WTC11 (cell line): ENCODE data around the gene ZNF674. TPM values are rescaled to one million over a fixed set of nuclear protein-coding genes. Genes with fewer than 3 reads are reported as not detected.
"Not testable (repeated sequence)": the region's sequence is repeated elsewhere in the genome, so short reads cannot be mapped to it uniquely, and the experiment has no call there.

Source experiments
- ATAC-seq: fragments of 200-7000 bp; cut with Tn5 transposase; 2 replicates; pipeline ENCODE4 v1.10.0; 2021; ENCODE audit warnings: mild to moderate bottlenecking, moderate library complexity
- CTCF ChIA-PET: fragments of 300-600 bp; sonication (Branson Sonifier 250); formaldehyde crosslinking; loops from one replicate; lab custom pipeline; 2021; ENCODE audit warnings: antibody characterized with exemption; lab: Charles Lee
- POLR2A ChIA-PET: fragments of 350-600 bp; sonication (Branson Sonifier 250); formaldehyde crosslinking; loops from one replicate; lab custom pipeline; 2021; ENCODE audit warnings: antibody characterized with exemption; lab: Charles Lee
- DNase-seq: peaks from one replicate; pipeline ENCODE4 v3.0.0; 2021; ENCODE audit warnings: low spot score
- H3K27ac Mint-ChIP-seq: 2 replicates; pipeline ENCODE4 v1.8.0; 2021; ENCODE audit warnings: mixed read lengths
- H3K27me3 Mint-ChIP-seq: 2 replicates; pipeline ENCODE4 v1.8.0; 2021; ENCODE audit warnings: low read depth, mild to moderate bottlenecking, moderate library complexity, mixed read lengths
- H3K36me3 Mint-ChIP-seq: 2 replicates; pipeline ENCODE4 v1.8.0; 2021; ENCODE audit warnings: mixed read lengths
- H3K4me1 Mint-ChIP-seq: 2 replicates; pipeline ENCODE4 v1.8.0; 2022; ENCODE audit warnings: mixed read lengths
- H3K4me3 Mint-ChIP-seq: 2 replicates; pipeline ENCODE4 v1.8.0; 2021; ENCODE audit warnings: mild to moderate bottlenecking, moderate library complexity, mixed read lengths
- H3K9me3 Mint-ChIP-seq: 2 replicates; pipeline ENCODE4 v1.8.0; 2021; ENCODE audit warnings: mixed read lengths
- CREB1 ChIP-seq: sonication (generic); formaldehyde crosslinking; IDR thresholded peaks from 2 replicates; pipeline ENCODE4 v1.8.0; 2023; ENCODE audit warnings: mild to moderate bottlenecking, missing genetic modification reagents
- ESRRA ChIP-seq: sonication (generic); formaldehyde crosslinking; IDR thresholded peaks from 2 replicates; pipeline ENCODE4 v1.8.1; 2022; ENCODE audit warnings: mild to moderate bottlenecking, missing genetic modification reagents, borderline replicate concordance
- JUN ChIP-seq: sonication (generic); formaldehyde crosslinking; IDR thresholded peaks from 2 replicates; pipeline ENCODE4 v1.8.0; 2023; ENCODE audit warnings: mild to moderate bottlenecking, missing genetic modification reagents
- MXD4 ChIP-seq: fragments of 250-450 bp; sonication (Bioruptor Pico); IDR thresholded peaks from 2 replicates; pipeline ENCODE4 v1.8.0; 2021; ENCODE audit warnings: mild to moderate bottlenecking, moderate library complexity, borderline replicate concordance
- NR2C2 ChIP-seq: sonication (generic); formaldehyde crosslinking; IDR thresholded peaks from 2 replicates; pipeline ENCODE4 v1.8.0; 2022; ENCODE audit warnings: mild to moderate bottlenecking, missing genetic modification reagents
- NR3C1 ChIP-seq: sonication (generic); formaldehyde crosslinking; conservative IDR thresholded peaks from 2 replicates; pipeline ENCODE4 v1.8.1; 2023; ENCODE audit warnings: low read depth, mild to moderate bottlenecking, missing genetic modification reagents
- PREB ChIP-seq: sonication (generic); formaldehyde crosslinking; IDR thresholded peaks from 2 replicates; pipeline ENCODE4 v1.8.1; 2022; ENCODE audit warnings: mild to moderate bottlenecking, missing genetic modification reagents, moderate library complexity, borderline replicate concordance
- RELA ChIP-seq: sonication (generic); formaldehyde crosslinking; IDR thresholded peaks from 2 replicates; pipeline ENCODE4 v1.8.1; 2022; ENCODE audit warnings: missing genetic modification reagents, mild to moderate bottlenecking, borderline replicate concordance
- RORB ChIP-seq: fragments of 250-450 bp; sonication (Bioruptor Pico); IDR thresholded peaks from 2 replicates; pipeline ENCODE4 v1.9.0; 2021; ENCODE audit warnings: mild to moderate bottlenecking
- ZSCAN18 ChIP-seq: fragments of 250-450 bp; sonication (Bioruptor Pico); IDR thresholded peaks from 2 replicates; pipeline ENCODE4 v2.1.2; 2022; ENCODE audit warnings: mild to moderate bottlenecking, moderate library complexity
- total RNA-seq: library from RNA; stranded (reverse); gene quantifications from 3 replicates; pipeline ENCODE4 v1.2.3, GENCODE V29; 2021
- TF ChIP-seq, protein P1 (sequence below): sonication (generic); formaldehyde crosslinking; IDR thresholded peaks from 2 replicates; pipeline ENCODE4 v1.8.1; 2022; ENCODE audit warnings: mild to moderate bottlenecking, moderate library complexity, missing genetic modification reagents
- TF ChIP-seq, protein P2 (sequence below): fragments of 250-450 bp; sonication (Bioruptor Pico); IDR thresholded peaks from 2 replicates; pipeline ENCODE4 v1.8.0; 2021; ENCODE audit warnings: mild to moderate bottlenecking

Gene ZNF674
- total RNA-seq, 1 experiment from 2014 or later: 7.0 TPM

- TF ChIP-seq, protein P1, sequence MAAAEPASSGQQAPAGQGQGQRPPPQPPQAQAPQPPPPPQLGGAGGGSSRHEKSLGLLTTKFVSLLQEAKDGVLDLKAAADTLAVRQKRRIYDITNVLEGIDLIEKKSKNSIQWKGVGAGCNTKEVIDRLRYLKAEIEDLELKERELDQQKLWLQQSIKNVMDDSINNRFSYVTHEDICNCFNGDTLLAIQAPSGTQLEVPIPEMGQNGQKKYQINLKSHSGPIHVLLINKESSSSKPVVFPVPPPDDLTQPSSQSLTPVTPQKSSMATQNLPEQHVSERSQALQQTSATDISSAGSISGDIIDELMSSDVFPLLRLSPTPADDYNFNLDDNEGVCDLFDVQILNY (CRISPR knock-in tag): no peak
- no peak for TF ChIP-seq NR3C1 (CRISPR knock-in tag)
- no peak for TF ChIP-seq ZSCAN18 (CRISPR knock-in tag)
- TF ChIP-seq JUN: no peak
Measured at GRCh38 chrX:46531442-46531841, 13.8 kb downstream of the ZNF674 start (continued).

DNA sequence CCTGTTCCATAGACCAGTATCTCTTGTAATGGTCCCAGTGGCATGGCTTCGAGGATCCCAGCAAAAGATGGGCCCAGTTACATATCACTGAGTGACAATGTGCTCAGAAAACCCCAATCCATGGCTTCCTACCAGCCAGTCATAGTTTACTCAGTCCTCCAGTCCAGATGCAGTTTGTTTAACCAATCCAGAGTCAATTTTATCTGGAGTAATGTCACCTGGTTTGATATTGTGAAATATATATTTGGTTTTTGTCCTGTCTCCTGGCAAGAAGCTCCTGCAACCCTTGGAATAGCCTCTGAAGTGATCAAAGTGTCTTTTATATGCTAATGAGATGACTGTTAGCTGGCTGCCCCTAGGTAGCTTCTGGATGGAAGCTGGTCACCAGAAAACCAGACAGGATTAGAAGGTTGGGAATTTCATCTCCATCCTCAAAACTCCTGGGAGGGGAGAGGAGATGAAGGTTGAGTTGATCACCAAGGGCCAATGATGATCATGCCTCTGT, 14.8 kb downstream of the ZNF674 start:
- DNase-seq, H3K9me3 Mint-ChIP-seq, POLR2A ChIA-PET, H3K4me3 Mint-ChIP-seq, H3K27ac Mint-ChIP-seq, H3K27me3 Mint-ChIP-seq, H3K36me3 Mint-ChIP-seq, CTCF ChIA-PET, H3K4me1 Mint-ChIP-seq: not testable (repeated sequence)
- ATAC-seq: peak; percentile 51; the same call in 1 of the 2 replicates

- DNase-seq, H3K27me3 Mint-ChIP-seq, H3K36me3 Mint-ChIP-seq, H3K4me1 Mint-ChIP-seq, POLR2A ChIA-PET, CTCF ChIA-PET, H3K27ac Mint-ChIP-seq, H3K4me3 Mint-ChIP-seq, H3K9me3 Mint-ChIP-seq: not testable (repeated sequence)
- ATAC-seq: peak; percentile 39; the same call in 1 of the 2 replicates
Measured at GRCh38 chrX:46529740-46530403, 15.3 kb downstream of the ZNF674 start.

GRCh38 chrX:46528640-46529039, 16.6 kb downstream of the ZNF674 start:
- ATAC-seq, CTCF ChIA-PET, POLR2A ChIA-PET, H3K27ac Mint-ChIP-seq, H3K4me1 Mint-ChIP-seq, H3K9me3 Mint-ChIP-seq, H3K36me3 Mint-ChIP-seq, DNase-seq, H3K4me3 Mint-ChIP-seq, H3K27me3 Mint-ChIP-seq: not testable (repeated sequence)

- H3K36me3 Mint-ChIP-seq: peaks cover 45% of the 10 kb centered on the region
Measured at GRCh38 chrX:46506076-46506475, 39.1 kb downstream of the ZNF674 start.

More at GRCh38 chrX:46506076-46506475, 39.1 kb downstream of the ZNF674 start:
- Mint-ChIP-seq H3K4me1 (no peaks in the 10 kb centered on the region), H3K4me3 (no peak overlapping the region), H3K9me3 (peaks cover 16% of the 10 kb centered on the region), H3K27ac (no peak overlapping the region), H3K27me3 (no peaks in the 10 kb centered on the region)
- DNase-seq: no peak
- CTCF ChIA-PET: no interaction called here
- TF ChIP-seq RELA (CRISPR knock-in tag) (no peak), NR2C2 (CRISPR knock-in tag) (no peak), PREB (CRISPR knock-in tag) (no peak), ESRRA (CRISPR knock-in tag) (no peak), RORB (CRISPR knock-in tag) (no peak), ZSCAN18 (CRISPR knock-in tag) (no peak), MXD4 (CRISPR knock-in tag) (no peak), CREB1 (CRISPR knock-in tag) (no peak)
- TF ChIP-seq, protein P2, sequence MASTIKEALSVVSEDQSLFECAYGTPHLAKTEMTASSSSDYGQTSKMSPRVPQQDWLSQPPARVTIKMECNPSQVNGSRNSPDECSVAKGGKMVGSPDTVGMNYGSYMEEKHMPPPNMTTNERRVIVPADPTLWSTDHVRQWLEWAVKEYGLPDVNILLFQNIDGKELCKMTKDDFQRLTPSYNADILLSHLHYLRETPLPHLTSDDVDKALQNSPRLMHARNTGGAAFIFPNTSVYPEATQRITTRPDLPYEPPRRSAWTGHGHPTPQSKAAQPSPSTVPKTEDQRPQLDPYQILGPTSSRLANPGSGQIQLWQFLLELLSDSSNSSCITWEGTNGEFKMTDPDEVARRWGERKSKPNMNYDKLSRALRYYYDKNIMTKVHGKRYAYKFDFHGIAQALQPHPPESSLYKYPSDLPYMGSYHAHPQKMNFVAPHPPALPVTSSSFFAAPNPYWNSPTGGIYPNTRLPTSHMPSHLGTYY (CRISPR knock-in tag): no peak
- no peak for ATAC-seq
- POLR2A ChIA-PET: interaction anchor here (0.6 kb wide), 1 partner anchor 9 kb away, joined by 3 read pairs; no protein-coding TSS in a partner anchor
